Body of pancreas (tissue), 4 donors: ENCODE data around the gene APOL2.

ENCODE experiments used
- CTCF ChIP-seq, 7 experiments: fragments of 450-650 bp in 4 of 7; fragments of 200-600 bp in 3 of 7; sonication (generic) in 3 of 7; IDR thresholded peaks; one replicate each; pipeline ENCODE4 v1.5.1; 2016 to 2019; ENCODE audit warnings: antibody characterized with exemption in 7 of 7
- POLR2A ChIP-seq, 3 donors: fragments of 450-650 bp; IDR thresholded peaks; one replicate each; pipeline ENCODE4 v1.6.1; 2016; ENCODE audit warnings: antibody characterized with exemption in 3 of 3, mild to moderate bottlenecking in 2 of 3

GRCh38 chr22:36228944-36229343, 10.4 kb downstream of the APOL2 start:
- no peak for TF ChIP-seq CTCF (IDR thresholded peaks at IDR 0.05)
- no peak for TF ChIP-seq POLR2A (IDR thresholded peaks at IDR 0.05)
